Dendritic cell treated with granulocyte-macrophage colony-stimulating factor and Interleukin-4, amounts not matched to agents 40 ng/mL and 50 ng/mL, for 4 days (primary cell): ENCODE measurements around the gene LPIN2.
"Not testable (repeated sequence)": the region's sequence is repeated elsewhere in the genome, so short reads cannot be mapped to it uniquely, and the experiment has no call there.

ENCODE experiments used
- H3K27ac Mint-ChIP-seq: one replicate; pipeline ENCODE4 v1.8.0; 2022; ENCODE audit warnings: mild to moderate bottlenecking, mixed read lengths
- H3K27me3 Mint-ChIP-seq: one replicate; pipeline ENCODE4 v1.8.0; 2022; ENCODE audit warnings: mild to moderate bottlenecking, mixed read lengths
- H3K36me3 Mint-ChIP-seq: one replicate; pipeline ENCODE4 v1.8.0; 2022; ENCODE audit warnings: low read depth, mixed read lengths
- H3K4me1 Mint-ChIP-seq: one replicate; pipeline ENCODE4 v1.8.0; 2022; ENCODE audit warnings: low read depth, mixed read lengths
- H3K4me3 Mint-ChIP-seq: one replicate; pipeline ENCODE4 v1.8.0; 2022; ENCODE audit warnings: mild to moderate bottlenecking, moderate library complexity, mixed read lengths
- H3K9me3 Mint-ChIP-seq: one replicate; pipeline ENCODE4 v1.8.0; 2022; ENCODE audit warnings: mixed read lengths
- intact Hi-C: fragments of 100-400 bp; cut with micrococcal nuclease; formaldehyde crosslinking; loops from one replicate; pipeline ENCODE4 v1.15.0; 2022

LPIN2 gene

DNA sequence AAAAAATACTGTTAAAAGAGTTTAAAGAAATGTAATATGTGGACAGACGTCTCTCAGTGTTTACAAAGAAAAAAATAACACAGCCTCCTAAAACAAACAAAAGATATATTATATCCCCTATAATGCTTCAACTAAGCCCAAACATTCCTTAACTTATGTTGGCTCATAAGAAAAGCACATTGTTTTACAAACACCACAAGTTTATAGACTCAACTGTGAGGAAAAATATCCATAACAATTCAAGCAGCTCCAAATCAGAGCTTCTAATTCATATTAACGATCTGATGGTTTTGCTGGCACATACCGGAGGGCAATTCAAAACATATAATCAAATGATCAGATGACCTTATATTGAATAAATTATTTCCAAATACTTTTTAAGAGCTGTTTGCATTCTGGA, 5.5 kb downstream of the LPIN2 start:
- H3K4me3 Mint-ChIP-seq: no peak overlapping the region
- no peaks in the 10 kb centered on the region for H3K9me3 Mint-ChIP-seq
- peaks cover 38% of the 10 kb centered on the region for H3K4me1 Mint-ChIP-seq
- intact Hi-C loops: no loop called here
- H3K36me3 Mint-ChIP-seq: peaks cover 54% of the 10 kb centered on the region
- H3K27ac Mint-ChIP-seq: no peak overlapping the region
- H3K27me3 Mint-ChIP-seq: no peaks in the 10 kb centered on the region

DNA sequence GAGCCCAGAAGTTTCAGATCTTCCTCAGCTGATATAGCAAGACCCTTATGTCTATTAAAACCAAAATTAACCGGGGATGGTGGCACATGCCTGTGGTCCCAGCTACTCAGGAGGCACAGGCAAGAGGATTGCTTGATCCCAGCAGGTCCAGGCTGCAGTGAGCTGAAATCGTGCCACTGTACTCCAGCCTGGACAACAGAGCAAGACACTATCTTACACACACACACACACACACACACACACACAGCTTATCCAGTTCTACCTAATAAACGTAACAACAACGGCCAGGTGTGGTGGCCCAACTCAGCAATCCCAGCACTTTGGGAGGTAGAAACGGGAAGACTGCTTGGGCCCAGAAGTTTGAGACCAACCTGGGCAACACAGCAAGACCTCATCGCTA, 7.5 kb downstream of the LPIN2 start:
- intact Hi-C loops: no loop called here
- Mint-ChIP-seq H3K9me3 (no peaks in the 10 kb centered on the region), H3K4me3 (no peak overlapping the region), H3K36me3 (peaks cover 54% of the 10 kb centered on the region), H3K27me3 (no peaks in the 10 kb centered on the region), H3K27ac (no peak overlapping the region), H3K4me1 (peaks cover 27% of the 10 kb centered on the region)

DNA sequence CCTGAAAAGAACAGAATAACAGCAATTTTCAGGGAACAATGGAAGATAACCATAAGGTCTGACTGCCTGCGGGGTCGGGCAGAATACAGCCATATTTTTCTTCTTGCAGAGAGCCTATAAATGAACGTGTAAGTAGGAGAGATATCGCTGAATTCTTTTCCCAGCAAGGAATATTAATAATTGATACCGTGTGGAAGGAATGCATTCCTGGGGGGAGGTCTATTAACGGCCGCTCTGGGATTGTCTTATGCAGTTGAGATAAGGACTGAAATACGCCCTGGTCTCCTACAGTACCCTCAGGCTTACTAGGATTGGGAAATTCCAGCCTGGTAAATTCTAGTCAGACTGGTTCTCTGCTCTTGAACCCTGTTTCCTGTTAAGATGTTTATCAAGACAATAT, 9.2 kb downstream of the LPIN2 start:
- H3K27ac Mint-ChIP-seq, H3K27me3 Mint-ChIP-seq, H3K4me3 Mint-ChIP-seq, intact Hi-C loops, H3K9me3 Mint-ChIP-seq: not testable (repeated sequence)
- Mint-ChIP-seq H3K4me1 (peaks cover 27% of the 10 kb centered on the region), H3K36me3 (peaks cover 51% of the 10 kb centered on the region)

DNA sequence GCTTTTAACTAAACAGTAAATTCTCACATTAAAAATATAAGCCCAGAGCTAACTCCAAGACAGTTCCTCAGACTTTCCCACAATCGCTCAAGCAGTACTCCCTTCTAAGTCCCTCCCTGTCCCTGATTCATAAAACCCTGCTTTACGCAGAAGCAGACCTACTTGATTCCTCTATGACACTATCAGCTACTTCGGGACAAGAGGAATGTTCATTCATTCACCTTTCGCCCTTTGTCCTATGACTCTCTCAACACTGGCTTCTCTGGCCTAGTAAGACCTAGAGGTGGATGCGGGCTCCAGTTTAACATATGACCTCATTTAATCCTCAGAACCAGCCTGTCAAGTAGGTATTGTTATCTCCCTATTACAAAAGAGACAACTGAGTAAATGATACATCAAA, 10.2 kb downstream of the LPIN2 start:
- Mint-ChIP-seq H3K27me3 (no peaks in the 10 kb centered on the region), H3K27ac (no peak overlapping the region), H3K4me1 (peaks cover 31% of the 10 kb centered on the region), H3K4me3 (no peak overlapping the region), H3K36me3 (peaks cover 45% of the 10 kb centered on the region), H3K9me3 (no peaks in the 10 kb centered on the region)
- intact Hi-C loops: no loop called here

DNA sequence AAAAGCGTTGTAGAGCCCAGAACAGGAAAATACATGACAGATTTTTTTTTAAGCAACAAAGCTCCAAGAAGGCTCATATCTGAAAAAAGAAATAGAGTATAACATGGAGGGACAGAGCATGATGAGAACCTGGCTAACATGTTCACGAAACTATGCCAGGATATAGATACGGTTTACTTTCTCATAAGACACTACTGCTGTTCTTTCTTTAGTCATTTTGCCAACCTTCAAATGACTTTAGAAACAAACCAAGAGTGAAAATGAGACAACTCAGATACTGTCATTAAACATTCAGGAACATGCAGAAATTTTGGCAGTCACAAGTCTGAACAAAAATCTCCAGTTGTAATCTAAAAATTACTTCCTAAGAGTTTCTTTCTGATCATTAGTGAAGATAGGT, 14.3 kb downstream of the LPIN2 start:
- Mint-ChIP-seq H3K9me3 (no peaks in the 10 kb centered on the region), H3K36me3 (peaks cover 21% of the 10 kb centered on the region), H3K4me3 (no peak overlapping the region), H3K27me3 (no peaks in the 10 kb centered on the region), H3K4me1 (peaks cover 50% of the 10 kb centered on the region), H3K27ac (peak overlapping the region; percentile 57)
- intact Hi-C loops: loop anchor here (10.0 kb wide), 2 partner anchors 126 to 156 kb away; no protein-coding TSS in a partner anchor

DNA sequence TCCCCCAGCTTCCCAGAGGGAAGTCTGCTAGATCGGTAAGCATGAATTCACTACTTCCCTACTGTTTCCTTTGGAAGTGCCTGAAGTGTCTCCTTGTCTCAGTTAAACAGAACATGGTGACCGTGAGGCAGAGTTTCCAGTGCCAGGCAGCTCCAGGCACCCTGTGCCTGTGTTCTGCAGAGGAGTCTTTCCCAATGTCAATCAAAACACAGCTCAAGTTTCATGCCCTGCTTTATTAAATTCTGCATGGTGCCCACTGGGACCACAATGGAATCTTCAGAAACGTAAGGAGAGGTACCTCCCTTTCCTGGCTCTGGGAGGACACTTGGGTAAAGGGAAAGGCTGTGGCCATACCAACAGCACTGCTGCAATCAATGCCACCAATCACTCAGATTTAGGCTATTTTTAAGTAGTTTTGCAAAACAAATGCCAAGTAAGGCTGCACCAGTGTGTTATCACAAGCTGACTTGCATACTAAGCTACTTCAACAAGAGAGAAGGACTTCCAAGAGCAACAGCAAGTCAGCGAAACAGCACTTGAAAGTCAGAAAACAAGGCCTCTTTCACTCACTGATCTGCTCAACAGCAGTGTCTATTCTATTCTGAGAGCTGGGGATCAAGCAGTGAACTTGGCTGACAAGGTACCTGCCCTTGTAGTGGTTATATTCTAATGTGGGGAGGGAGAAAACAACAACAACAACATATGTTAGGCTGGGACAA, 14.9 kb downstream of the LPIN2 start:
- H3K9me3 Mint-ChIP-seq: no peaks in the 10 kb centered on the region
- peaks cover 55% of the 10 kb centered on the region for H3K4me1 Mint-ChIP-seq

DNA sequence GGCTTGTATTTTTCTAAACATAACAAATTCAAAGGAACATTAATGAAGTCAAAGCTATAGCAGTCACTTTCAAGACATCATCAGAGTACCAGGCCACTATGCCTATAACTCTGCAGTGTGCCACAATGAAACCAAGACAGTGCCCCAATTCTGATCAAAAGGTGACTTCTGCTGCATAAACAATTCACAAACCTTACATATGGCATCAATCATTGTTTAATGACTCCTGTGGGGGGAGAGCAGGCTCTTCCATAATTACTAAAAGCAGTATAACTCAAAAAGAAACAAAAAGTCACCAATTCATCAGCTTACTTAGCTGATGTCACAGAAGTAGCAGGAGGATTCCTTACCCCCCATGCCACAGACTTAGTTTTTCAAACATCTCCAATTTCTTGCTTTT, 15.5 kb downstream of the LPIN2 start:
- Mint-ChIP-seq H3K27ac (no peak overlapping the region), H3K4me3 (no peak overlapping the region), H3K27me3 (no peaks in the 10 kb centered on the region), H3K9me3 (no peaks in the 10 kb centered on the region), H3K4me1 (peaks cover 59% of the 10 kb centered on the region), H3K36me3 (peaks cover 21% of the 10 kb centered on the region)
- intact Hi-C loops: loop anchor here (10.0 kb wide), 2 partner anchors 127 to 157 kb away; no protein-coding TSS in a partner anchor

More for the DNA sequence above, 14.9 kb downstream of the LPIN2 start:
- intact Hi-C loops: loop anchor here (10.0 kb wide), 2 partner anchors 127 to 157 kb away; no protein-coding TSS in a partner anchor
- peak overlapping the region; percentile 57 for H3K27ac Mint-ChIP-seq
- peaks cover 20% of the 10 kb centered on the region for H3K36me3 Mint-ChIP-seq
- H3K4me3 Mint-ChIP-seq: no peak overlapping the region
- no peaks in the 10 kb centered on the region for H3K27me3 Mint-ChIP-seq

DNA sequence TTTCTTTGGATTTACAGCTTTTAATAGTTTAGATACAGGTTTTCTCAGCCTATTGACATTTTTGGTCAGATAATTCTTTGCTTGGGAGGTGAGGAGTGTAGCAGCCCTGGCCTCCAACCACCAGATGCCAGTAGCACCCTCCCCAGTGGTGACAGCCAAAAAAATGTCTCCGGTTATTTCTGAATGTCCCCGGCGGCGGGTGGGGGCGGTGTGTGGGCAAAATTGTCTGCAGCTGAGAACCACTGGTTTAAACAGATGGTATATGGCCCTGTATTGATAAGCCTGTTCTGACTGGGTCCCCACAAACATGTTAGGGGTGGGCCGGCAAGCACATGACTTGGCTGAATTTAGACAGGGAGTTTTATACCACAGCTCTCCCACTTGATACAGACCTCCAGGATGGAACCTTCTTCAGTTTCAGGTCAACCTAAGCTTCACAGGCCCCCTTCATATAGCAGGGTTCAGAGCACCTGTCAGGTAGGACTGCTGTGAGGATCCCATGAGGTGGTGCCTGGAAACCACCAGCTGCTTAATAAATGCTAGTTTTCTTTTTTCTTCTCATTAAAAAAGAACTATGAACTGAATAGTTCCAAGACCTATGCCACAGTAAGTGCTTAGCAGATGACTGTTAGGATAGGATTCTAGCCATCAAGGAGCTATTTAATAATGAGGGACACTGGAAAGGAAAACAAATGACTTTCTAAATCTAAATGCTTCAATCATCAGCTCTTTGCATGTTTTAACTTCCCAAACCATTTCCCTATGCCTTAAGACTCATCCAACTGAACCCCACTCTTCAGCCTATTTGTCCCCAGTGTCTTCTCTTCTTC, 18.1 kb downstream of the LPIN2 start:
- Mint-ChIP-seq H3K36me3 (peaks cover 13% of the 10 kb centered on the region), H3K4me1 (peaks cover 54% of the 10 kb centered on the region), H3K27me3 (no peaks in the 10 kb centered on the region), H3K9me3 (no peaks in the 10 kb centered on the region), H3K27ac (peak overlapping the region; percentile 4), H3K4me3 (no peak overlapping the region)
- intact Hi-C loops: loop anchor here (2.0 to 10.0 kb wide), 3 partner anchors 68 to 160 kb away; no protein-coding TSS in a partner anchor

DNA sequence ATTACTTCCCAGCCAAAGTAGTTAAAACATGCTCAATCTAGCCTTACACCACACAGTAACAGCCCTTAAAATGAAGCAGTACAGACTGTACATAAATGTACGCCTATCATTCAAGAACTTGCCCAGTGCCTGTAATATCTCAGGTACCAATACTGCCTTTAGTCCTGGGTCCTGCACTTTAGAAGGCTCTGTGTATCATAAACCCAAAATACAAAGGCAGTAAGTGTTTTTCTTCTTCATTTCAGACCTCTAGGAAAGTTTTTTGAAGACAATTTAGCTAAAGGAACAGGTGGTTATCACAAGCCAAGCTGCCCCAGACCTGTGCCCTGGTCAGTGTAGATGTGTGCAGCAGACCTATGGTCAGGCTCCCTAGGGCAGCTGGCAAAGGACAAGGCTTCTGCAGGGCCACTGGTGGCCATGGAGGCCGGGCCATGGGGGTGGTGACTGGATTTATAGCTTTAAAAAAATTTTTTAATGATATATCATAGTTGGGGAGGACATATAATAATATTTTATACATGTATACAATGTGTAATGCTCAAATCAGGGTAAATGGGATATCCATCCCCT, 18.8 kb downstream of the LPIN2 start:
- Mint-ChIP-seq H3K27me3 (no peaks in the 10 kb centered on the region), H3K36me3 (peaks cover 7% of the 10 kb centered on the region), H3K4me1 (peaks cover 47% of the 10 kb centered on the region), H3K4me3 (no peak overlapping the region), H3K9me3 (no peaks in the 10 kb centered on the region), H3K27ac (no peak overlapping the region)
- intact Hi-C loops: loop anchor here (2.0 to 10.0 kb wide), 3 partner anchors 69 to 161 kb away; no protein-coding TSS in a partner anchor

DNA sequence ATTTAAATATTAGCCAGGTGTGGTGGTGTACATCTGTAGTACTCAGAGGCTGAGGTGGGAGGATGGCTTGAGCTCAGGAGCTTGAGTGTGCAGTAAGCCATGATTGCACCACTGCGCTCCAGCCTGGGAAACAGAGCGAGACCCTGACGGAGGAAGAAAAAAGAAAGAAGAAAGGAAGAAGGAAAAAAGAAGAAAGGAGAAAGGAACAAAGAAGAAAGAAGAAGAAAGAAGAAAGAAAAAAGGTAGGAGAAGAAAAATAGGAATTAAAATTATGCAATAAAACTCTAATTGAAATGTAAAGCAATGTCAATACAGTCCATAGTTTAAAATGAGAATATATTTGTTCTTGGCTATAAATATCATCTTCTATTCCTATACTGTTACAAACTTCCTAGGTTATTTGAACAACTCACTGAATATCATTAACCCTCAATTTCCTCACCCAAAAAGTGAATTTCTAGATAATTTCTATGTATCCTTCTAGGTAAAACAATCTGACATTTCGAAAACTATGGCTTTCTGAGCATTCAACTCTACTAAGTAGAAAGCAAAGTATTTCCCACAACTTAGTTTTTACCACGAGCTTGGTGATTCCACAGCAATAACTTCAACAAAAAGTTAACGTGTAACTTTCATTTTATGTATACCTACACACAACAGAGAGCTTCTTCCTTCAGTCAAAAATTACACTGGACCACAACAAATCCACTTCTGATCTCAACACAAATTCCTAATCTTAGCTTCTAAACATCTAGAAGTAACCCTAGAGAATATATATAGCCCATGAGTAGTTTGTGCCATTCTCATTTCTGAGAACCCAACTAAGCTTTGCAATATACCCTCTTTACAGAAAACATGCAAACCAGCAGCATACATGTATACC, 19.7 kb downstream of the LPIN2 start:
- H3K9me3 Mint-ChIP-seq: no peaks in the 10 kb centered on the region
- H3K4me3 Mint-ChIP-seq: no peak overlapping the region
- no peak overlapping the region for H3K27ac Mint-ChIP-seq
- H3K36me3 Mint-ChIP-seq: peaks cover 7% of the 10 kb centered on the region
- no peaks in the 10 kb centered on the region for H3K27me3 Mint-ChIP-seq
- H3K4me1 Mint-ChIP-seq: peaks cover 40% of the 10 kb centered on the region
- intact Hi-C loops: loop anchor here (10.0 kb wide), 2 partner anchors 132 to 162 kb away; no protein-coding TSS in a partner anchor

DNA sequence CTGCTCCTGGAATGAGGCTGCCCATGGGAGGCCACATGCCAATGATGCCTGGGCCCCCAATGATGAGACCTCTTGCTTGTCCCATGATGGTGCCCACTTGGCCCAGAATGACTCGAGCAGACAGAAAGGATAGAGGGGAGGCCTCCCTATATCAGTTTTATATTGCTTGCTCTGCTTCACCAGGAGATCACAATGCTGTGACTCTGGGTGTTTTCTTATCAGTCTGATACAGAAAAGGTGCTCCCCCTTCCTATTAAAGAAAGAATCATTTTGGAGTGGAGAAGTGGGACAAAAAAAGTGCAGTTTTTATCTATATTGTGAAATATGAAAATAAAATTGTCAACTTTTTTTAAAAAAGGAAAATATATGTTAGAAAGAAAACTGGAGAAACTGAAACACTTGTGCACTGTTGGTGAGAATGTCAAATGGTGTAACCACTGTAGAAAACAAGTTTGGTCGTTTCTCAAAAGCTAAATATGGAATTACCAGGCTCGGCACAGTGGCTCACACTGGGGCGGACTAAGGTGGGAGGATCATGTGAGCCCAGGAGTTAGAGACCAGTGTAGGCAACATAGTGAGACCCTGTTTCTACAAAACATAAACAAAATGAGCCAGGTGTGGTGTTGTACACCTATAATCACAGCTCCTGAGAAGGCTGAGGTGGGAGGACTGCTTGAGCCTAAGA, 21.8 kb downstream of the LPIN2 start:
- H3K36me3 Mint-ChIP-seq: peaks cover 7% of the 10 kb centered on the region
- intact Hi-C loops: loop anchor here (10.0 kb wide), 2 partner anchors 134 to 164 kb away; no protein-coding TSS in a partner anchor
- no peak overlapping the region for H3K27ac Mint-ChIP-seq
- H3K9me3 Mint-ChIP-seq: no peaks in the 10 kb centered on the region
- H3K4me1 Mint-ChIP-seq: peaks cover 28% of the 10 kb centered on the region
- no peaks in the 10 kb centered on the region for H3K27me3 Mint-ChIP-seq
- H3K4me3 Mint-ChIP-seq: no peak overlapping the region

DNA sequence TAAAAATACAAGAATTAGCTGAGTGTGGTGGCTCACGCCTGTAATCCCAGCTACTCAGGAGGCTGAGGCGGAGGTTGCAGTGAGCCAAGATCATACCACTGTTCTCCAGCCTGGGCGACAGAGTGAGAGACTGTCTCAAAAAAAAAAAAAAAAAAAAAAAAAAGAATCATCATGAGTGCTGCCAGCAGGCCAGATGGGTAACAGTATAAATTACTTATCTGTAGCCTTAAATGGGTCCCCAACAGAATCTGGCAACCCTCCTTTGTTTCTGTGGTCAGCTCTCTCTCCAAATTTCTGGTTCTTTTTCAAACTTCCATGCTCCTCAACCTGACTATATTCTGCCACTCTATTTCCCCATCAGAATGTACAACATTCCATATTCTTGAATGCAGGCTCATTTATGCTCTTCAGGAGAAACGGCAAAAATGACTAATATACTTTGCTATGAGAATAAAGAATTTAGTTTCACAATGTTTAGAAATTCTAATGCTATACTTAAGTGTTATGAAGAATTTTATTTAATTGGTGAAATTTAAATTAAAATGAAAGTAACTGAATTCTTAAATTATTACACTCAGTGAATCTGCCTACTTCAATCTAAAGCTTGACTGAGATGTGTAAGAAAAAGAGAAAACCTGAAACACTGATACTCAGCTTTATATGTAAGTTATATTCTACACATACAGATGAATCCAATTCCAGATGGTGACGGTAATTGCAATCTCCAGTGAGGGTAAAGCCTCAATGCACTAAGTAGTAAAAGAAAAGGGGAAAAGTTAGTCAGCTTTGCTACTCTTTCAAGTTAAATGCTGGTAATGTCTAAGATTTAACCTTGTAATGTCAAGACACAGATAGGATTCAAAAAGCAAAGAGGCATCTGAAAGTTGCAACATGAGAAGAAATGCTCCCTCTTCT, 24.8 kb downstream of the LPIN2 start:
- H3K9me3 Mint-ChIP-seq: no peaks in the 10 kb centered on the region
- intact Hi-C loops: loop anchor here (10.0 kb wide), 1 partner anchor 257 kb away; the partner anchor contains the start of gene MYL12A
- H3K4me3 Mint-ChIP-seq: no peak overlapping the region
- peaks cover 26% of the 10 kb centered on the region for H3K4me1 Mint-ChIP-seq
- no peak overlapping the region for H3K27ac Mint-ChIP-seq
- no peaks in the 10 kb centered on the region for H3K27me3 Mint-ChIP-seq
- H3K36me3 Mint-ChIP-seq: peaks cover 7% of the 10 kb centered on the region
